ENCODE results near the gene TBCEL.
"Not testable (repeated sequence)": the region's sequence is repeated elsewhere in the genome, so short reads cannot be mapped to it uniquely, and the experiment has no call there.

TBCEL gene

DNA sequence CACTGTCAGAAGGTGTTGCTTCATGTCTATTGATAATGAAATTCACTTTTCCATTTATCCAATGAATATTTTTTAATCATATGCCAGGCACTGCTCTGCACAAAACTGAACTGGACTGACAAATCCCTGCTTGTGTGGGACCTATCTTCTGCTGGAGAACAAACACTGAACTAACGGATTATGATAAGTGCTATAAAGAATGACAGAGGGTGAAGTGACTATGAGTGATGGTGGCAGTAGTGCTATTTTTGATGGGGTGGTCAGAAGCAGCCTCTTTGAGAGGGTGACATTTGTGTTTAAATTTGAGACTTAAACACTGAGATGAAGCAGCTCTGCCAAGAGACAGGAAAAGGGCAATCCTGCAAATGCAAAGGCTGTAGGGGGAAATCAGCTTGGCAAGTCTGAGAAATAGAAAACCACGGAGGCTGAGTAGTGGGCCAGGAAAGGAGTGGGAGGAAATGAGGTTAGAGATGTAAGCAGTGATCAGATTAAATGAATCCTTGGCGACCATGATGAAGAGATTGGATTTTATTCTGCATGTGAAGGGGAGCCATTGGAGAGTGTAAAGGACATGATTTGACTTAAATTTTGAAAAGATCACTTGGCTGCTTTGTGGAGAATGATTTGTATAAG lies 6.0 kb downstream of the TBCEL start:
- no peak for DNase-seq (ENCODE audit: low read depth)

DNA sequence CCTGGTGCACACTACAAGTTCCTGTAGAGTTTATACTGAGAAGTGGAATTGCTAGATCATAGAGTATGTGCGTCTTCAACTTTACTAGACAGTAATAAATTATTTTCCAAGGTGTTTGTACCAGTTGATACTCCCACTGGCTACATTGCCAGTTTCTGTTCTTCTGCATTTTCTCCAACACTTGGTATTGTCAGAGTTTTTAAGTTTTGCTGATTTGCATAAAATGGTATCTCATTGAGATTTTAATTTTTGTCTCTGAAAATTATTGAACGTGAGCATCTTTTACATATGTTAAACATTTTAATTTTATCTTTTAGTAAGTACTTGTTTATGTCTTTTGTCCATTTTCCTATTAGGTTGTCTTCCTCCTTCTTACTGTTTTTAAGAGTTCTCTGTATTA lies 7.3 kb downstream of the TBCEL start:
- DNase-seq (ENCODE audit: low read depth), result no peak

DNA sequence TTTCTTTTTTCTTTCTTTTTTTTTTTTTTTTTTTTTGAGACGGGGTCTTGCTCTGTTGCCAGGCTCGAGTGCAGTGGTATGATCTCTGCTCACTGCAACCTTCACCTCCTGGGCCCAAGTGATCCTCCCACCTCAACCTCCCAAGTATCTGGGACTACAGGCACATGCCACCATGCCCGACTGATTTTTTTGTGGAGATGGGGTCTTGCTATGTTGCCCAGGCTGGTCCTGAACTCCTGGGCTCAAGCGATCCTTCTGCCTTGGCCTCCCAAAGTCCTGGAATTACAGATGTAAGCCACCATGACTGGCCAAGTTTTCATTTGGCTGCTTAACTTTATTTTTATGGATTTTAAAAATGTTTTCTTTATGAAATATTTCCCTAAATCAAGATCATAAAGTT lies 7.7 kb downstream of the TBCEL start:
- DNase-seq (ENCODE audit: low read depth), result not testable (repeated sequence)

DNA sequence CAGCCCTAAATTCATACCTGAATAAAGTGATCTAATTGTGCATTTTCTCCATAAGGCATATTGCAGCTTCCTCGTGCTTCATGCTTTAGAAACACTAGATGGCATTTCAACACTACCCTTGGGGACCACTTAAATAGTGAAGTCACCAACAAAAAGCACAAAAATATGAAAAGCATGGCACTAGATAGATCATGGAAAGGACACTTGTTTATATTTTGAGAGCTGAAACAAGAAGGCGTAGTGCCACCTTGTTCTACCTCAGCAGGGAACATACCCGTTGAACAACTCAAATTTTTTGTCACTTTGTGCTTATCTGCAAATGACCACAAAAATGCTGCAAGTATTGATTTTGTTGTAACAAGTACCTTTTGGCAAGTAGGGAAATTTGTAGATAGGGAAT lies 8.6 kb downstream of the TBCEL start:
- no peak for DNase-seq (ENCODE audit: low read depth)

DNA sequence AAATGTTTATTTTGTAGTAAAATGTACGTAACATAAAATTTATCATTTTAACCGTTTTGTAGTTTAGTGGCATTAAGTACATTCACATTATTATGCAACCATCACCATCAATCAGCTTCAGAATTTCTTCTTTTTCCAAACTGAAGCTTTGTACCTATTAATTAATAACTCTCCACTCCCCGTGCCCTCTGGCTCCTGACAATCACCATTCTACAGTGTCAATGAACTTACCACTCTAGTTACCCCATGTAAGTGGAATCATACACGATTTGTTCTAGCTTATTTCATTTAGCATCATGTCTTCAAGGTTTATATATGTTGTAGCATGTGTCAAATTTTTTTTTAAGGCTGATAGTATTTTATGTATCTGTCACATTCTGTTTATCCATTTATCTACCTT lies 9.7 kb downstream of the TBCEL start:
- DNase-seq (ENCODE audit: low read depth), result no peak

DNA sequence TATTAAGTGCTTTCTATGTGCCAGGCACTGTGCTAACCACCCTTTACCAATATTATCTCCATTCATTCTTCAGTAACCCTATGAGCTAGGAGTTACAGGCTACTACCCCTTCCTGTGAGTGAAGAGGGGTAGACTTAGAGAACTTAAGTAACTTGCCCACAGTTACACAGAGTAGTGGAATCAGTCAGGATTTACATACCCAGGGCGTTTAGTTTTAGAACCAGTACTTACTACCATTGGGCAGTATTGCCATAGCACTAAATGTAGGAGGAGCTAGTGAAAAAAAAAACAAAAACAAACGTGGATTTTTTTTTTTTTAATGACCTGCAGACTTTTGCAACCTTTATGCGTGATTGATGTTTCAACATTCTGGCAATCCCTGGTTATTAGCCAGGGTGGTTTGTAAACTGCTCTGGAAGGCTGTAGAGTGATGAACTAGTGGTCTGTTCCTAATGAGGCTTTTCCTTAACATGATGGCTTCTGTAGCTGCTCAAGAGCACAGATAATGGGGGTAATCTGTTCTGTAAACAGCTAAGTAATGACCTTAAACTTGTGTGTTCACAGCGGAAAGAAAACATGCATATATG lies 11.4 kb downstream of the TBCEL start:
- no peak for DNase-seq (ENCODE audit: low read depth)

DNA sequence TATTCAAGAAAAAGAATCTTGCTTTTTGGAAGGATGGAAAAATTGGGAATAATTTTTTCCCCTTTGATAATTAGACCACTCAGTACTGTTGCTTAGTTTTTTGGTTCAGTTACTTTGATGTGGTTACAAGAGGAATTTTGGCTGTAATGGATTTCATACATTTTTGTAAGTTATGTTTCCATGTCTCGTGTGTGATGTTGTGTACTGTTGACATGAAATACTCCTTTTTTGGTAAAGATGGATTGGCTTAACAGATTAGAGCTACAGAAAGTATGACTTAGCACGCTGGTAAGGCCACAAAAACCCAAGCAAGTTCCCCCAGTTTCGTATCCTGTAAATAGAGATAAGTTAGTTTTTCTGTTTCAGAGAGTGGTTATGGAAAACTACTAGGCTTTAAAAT lies 11.9 kb downstream of the TBCEL start:
- DNase-seq (ENCODE audit: low read depth), result no peak

DNA sequence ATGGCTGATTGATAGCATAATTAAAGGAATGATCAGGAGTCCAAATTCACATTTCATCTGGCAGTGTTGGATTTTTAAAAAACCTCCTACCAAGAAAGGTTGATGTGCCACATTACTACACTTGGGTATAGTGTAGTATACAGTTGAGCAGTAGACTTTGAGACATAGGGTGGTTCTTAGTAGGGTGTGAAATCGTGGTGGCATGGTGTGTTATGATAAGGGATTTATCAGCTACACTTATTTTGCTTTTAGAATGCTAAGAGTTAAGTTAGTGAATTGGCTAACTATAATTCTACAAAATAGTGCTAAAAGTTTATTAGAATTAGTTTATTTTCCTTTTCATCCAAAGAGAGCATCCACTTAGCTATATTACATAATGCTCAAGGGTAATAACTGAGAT lies 13.1 kb downstream of the TBCEL start:
- no peak for DNase-seq (ENCODE audit: low read depth)

DNA sequence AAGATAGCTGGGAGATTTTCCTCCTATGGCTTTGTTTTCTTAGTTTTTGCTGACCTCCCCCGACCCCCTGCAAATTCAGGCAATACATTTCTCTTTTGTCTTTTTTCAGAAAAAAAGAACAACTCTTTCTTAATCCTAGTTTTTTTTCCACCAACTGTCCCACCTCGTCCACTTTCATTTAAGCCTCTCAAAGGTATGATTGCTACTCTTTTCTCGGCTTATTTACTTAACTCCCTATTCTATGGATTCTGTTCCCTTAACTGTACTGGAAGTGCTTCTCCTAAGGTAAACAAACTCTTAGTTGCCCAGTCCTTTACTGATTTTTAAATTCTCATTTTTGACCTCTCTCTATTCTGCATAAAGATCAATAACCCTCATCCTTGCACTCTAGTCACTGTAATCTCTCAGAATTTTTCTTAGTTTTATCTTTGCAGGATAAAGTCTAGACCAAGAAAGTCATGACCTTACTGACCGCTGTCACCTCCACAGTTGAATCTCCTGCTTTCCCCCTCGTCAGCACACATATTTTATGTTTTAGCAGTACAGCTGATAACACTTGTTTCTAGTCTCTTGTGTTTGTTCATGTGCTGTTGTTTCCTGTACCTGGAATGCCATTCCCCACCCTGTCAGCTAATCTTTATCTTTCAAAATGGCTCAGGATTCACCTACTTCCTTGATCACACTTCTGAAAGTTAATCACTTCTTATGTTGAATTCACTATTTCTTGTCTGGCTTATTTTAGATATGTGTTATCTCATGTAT lies 14.9 kb downstream of the TBCEL start:
- no peak for DNase-seq (ENCODE audit: low read depth)

DNA sequence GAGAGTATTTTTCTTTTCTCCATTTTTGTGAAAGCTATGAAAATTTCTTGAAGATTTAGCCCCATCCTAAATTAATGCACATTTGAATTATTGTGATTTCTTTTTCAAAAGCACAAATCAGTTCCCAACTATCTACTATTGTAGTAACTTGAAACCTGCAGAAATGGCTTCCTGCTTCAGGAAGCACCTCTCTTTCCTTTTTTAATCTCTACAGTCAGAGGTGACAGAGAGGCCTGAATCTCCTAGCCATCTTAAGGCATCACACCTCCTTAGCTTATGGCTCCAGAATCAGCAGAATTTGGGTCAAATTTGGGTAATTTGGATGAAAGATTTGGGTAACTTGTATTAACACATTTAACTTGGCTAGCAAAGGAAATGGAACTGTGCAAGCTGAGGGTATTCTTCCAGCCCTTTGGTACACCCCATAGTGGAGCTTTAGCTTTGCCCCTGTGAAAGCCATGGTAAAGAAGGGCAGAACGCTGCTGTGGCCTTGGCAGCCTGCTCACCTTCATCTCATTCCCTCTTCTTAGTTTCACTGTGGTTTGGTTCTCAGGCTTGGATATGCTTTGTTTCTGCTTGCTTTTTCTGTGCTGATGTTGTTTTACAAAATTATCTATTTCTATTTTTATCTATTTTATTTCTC lies 16.2 kb downstream of the TBCEL start:
- DNase-seq (ENCODE audit: low read depth), result no peak

DNA sequence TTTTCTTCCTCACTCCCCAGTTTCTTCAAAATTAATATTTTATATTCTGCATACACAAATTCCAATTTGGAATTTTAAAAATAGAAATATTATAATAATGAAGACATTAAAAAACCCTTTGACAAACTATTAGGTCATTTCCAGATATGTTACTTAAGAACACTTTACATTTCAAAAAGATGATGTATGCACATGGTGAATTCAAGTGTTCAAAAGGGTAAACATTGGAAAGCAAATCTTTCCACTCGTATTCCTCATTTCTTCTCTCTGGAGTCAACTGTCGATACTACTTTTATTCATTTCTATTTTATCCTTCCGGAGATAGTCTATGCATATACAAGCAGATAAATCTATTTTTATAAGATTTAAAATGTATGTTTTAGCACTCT lies 16.7 kb downstream of the TBCEL start:
- DNase-seq (ENCODE audit: low read depth), result no peak

DNA sequence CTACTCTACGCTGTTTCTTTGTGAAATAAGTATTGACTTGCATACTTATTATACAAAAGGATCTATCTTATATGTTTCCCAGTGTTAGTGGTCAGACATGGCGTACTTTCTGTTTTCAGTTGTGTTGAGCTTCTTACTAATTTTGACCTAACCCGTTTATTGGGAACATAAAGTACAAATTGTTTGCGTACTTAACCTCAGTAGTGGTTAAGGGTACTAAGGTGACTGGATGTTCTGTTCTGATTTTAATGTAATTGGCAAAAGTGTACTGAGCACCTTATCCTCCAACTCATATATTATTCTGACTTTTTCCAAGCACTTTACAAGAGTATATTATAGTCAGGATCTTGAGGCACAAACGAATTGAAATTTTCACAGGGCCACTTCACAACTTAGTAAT lies 17.2 kb downstream of the TBCEL start:
- no peak for DNase-seq (ENCODE audit: low read depth)

DNA sequence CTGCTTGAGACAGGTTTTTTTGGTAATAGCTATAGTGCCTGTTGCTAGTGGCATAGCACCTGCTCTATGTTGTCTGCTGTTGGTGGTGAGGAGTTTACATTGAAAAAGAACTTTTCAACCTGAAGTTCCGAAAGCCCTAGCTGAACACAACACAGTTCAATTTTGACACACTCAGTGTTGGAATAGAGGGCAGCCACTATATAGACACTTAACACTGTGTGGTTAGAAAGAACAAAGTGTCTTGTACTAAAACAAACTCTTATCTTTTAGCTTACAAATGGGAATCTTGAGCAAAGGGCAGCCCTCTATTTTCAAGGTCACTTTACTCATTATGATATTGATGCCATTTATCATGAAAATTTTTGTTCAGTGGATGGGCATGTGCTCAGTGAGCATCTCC lies 18.4 kb downstream of the TBCEL start:
- no peak for DNase-seq (ENCODE audit: low read depth)

DNA sequence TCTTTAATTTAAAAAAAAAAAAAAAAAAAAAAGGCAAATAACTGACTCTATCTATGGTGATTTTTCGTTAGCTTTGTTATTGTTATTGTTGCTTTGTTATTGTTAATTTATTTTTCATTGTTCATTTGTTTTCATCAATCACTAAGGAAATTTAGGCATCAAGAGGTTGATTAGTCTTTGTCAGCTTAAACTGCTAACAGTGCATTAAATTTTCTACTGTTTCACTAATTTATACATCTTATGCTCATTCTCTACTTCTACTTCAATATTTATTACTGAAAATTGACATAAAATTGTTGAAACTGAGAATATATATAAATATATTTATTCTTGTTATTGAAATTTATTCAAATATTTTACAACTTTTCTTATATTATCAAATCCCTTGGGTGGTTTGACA lies 24.0 kb downstream of the TBCEL start:
- DNase-seq (ENCODE audit: low read depth), result no peak

DNA sequence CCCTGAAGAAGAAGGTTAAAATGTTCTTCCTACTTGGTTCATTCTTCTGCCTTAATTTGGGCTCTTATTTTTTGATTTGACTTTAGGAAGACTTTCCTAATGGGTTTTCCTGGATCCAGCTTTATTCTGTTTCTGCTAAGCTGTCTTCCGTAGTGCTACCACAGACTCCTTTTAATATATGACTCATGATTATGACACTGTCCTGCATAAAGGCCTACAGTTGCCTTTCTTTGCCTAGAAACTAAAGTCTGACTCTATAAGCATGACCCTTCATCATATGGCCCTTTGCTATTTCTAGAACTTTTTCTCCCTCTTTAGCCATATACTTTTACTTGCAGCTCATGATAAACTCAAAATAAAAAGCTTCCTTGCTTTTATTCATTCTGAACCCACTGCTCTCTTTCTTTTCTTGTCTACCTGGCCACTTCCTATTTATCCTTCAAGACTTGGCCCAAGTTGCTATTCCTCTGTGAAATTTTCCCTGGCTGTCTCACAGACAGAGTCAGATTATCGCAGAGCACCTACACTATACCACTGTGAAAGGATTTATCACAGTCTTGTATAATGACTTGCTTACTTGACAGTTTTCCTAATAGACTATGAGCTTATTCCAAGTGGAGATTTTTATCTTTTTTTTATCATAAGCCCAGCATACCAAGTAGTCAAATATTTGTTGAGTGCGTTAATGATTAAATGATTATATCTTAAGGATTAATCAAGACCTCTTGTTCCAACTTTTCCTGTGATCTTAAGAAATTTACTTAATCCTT lies 24.7 kb downstream of the TBCEL start:
- peak; percentile 27 for DNase-seq (ENCODE audit: low read depth)

DNA sequence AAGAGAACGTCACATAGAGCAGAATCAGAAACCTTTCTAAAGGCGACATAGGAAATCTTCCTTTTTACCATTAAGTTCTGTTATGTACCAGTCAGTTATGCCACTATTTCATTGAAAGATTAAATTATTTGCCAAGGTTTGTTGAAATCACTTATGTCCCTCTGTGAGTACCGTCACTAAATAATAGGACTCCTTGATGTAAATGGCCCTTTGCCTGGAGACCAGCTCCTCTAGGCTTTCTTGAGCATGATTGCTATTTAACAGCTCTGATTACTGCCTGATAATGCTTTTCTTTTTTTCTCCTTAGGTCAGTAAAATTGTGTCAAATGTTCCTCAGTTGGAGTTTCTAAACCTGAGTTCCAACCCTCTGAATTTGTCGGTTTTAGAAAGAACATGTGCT lies 29.3 kb downstream of the TBCEL start:
- no peak for DNase-seq (ENCODE audit: low read depth)

DNA sequence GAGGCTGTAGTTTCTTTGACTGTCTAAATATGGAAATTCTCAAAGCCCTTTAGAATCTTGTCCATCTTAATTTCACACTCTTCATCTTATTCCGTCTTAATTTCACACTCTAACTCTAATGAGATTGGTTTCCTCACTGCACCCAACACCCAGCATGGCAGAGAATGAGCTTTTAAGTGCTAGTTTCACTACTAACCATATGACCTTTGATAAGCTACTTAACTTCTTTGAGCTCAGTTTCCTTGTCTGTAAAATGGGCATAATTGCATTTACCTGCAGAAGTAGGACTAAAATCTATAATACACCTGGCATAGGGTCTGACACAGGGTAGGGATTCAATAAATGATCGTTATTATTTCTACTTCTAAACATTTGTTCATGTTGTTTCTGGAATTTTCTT lies 30.4 kb downstream of the TBCEL start:
- no peak for DNase-seq (ENCODE audit: low read depth)

DNA sequence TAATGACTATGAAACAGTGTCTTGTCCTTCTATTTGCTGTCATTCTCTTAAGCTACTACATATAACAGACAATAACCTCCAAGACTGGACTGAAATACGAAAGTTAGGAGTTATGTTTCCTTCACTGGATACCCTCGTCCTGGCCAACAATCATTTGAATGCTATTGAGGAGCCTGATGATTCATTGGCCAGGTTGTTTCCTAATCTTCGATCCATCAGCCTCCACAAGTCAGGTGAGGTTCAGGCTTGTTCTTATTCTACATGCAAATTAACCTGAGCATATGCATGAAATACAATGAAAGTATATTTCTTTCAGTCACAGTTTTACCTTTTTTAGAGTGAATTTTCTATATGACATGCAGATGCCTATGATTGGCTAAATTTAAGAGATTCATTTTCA lies 31.2 kb downstream of the TBCEL start:
- no peak for DNase-seq (ENCODE audit: low read depth)

DNA sequence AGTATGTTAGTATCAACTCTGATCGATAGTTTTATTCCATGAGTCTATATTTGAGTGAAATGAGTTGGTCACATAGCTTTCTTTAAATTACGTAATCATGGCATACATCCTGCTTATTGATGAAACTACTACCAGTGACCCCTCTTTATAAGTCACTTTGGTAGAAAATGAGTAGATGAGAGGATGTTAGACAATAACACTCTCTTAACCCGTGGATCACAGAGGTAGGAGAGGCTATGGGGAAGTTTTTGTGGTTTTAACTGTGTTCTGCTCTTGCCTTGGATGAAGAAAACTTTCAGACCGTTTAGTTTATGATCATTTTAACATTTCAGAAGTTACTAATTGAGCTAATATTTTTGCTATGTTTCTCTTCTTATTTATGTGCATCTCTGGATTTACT lies 34.0 kb downstream of the TBCEL start:
- no peak for DNase-seq (ENCODE audit: low read depth)

DNA sequence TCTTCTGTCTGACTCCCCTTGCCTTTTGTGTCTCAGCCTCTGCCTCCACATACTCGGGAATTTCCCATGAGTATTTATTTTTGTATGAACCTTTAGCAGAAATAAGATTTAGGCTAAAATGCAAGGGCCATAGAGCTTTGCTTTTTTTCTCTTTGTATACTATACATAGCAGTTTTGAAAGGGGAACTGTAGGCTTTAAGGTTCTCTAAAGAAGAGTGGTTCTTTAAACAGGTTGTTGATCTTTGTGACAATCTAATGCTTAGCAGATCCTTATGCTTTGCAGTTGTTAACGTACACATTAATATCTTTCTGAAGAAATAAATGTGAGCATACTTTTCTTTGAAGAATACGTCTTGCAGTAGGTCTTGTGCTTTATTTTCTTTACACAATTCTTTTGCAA lies 35.0 kb downstream of the TBCEL start:
- no peak for DNase-seq (ENCODE audit: low read depth)

DNA sequence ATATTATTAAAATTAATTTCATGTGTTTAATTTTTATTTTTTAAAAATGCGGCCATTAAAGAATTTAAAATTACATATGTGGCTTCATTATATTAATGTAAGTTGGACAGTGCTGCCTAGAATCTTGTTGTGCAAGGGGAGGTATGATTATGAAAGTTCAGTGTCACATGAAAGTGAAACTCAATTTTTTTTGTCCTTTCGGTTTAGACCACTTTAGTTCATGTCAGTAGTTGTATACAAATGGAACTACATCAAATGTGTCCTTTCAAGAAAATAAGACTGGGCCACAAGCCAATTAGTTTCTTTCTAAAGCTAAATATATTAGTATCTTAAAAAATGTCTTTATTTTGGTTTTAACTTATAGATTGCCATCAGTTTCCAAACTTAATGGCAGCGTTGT lies 35.7 kb downstream of the TBCEL start:
- DNase-seq (ENCODE audit: low read depth), result no peak

DNA sequence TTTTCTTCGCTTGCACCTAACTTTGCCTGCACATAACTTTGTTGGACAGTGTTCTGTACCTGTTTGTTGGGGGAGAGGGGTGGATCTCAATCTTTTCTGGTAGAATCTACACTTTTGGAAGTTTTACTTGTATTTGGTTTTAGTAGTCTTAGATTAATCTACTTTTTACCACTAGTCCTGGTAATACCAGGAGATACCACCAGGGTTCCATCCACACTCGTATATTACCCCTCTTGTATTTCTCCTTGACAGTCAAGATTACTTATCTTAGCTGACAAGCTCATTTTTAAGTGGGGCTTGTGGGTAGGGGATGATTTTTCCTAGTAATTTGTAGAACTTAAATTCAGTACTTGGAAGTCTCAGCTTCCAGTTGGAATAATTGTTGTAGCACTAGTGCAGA lies 39.8 kb downstream of the TBCEL start:
- peak; percentile 12 for DNase-seq (ENCODE audit: low read depth)

DNA sequence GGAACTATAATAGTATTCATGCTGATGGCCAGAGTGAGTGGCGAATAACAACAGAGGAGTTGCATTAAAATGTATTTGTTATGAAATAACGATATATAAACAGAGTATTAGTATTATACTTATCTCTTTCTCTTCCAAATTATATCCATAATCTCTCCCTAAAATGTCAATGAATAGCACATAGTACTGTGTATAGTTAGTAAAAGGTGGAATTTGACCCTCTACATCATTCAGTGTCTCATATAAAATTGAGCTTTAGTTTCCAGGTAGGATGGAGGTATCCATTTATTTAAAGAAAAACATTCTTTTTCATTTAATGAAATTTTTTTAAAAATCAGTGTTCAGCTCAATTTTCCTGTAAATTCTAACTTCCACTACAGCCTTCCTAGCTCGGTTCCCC lies 42.7 kb downstream of the TBCEL start:
- no peak for DNase-seq (ENCODE audit: low read depth)
